GM10266 (cell line): Measurements from ENCODE around the gene CREG1.

Source experiments
- DNase-seq: peaks from one replicate; pipeline ENCODE4 v3.0.0; 2012; ENCODE audit errors: extremely low spot score
- TF ChIP-seq, protein P1 (sequence below): IDR thresholded peaks from 2 replicates; pipeline ENCODE4 v1.5.1; 2012; ENCODE audit warnings: mild to moderate bottlenecking, low read depth; ENCODE audit not compliant: control insufficient read depth, insufficient read depth; ENCODE audit errors: missing control alignments

CREG1 gene

DNA sequence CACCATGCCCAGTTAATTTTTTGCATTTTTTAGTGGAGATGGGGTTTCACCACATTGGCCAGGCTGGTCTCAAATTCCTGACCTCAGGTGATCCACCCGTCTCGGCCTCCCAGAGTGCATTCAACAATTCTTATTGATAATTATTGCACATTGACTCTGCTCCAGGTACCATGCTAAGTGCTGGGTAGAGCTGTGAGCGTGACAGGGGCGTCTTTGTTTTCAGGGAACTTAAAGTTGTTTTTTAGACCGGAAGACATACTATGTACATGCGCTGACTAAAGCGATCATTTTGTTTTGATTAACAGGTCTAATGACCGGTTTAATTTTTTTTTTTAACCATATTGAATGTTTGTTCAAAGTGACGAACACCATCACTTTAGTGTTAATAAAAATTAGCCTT is 39.3 kb downstream of the CREG1 start:
- TF ChIP-seq, protein P1, sequence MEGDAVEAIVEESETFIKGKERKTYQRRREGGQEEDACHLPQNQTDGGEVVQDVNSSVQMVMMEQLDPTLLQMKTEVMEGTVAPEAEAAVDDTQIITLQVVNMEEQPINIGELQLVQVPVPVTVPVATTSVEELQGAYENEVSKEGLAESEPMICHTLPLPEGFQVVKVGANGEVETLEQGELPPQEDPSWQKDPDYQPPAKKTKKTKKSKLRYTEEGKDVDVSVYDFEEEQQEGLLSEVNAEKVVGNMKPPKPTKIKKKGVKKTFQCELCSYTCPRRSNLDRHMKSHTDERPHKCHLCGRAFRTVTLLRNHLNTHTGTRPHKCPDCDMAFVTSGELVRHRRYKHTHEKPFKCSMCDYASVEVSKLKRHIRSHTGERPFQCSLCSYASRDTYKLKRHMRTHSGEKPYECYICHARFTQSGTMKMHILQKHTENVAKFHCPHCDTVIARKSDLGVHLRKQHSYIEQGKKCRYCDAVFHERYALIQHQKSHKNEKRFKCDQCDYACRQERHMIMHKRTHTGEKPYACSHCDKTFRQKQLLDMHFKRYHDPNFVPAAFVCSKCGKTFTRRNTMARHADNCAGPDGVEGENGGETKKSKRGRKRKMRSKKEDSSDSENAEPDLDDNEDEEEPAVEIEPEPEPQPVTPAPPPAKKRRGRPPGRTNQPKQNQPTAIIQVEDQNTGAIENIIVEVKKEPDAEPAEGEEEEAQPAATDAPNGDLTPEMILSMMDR: no peak
- DNase-seq: no peak

DNA sequence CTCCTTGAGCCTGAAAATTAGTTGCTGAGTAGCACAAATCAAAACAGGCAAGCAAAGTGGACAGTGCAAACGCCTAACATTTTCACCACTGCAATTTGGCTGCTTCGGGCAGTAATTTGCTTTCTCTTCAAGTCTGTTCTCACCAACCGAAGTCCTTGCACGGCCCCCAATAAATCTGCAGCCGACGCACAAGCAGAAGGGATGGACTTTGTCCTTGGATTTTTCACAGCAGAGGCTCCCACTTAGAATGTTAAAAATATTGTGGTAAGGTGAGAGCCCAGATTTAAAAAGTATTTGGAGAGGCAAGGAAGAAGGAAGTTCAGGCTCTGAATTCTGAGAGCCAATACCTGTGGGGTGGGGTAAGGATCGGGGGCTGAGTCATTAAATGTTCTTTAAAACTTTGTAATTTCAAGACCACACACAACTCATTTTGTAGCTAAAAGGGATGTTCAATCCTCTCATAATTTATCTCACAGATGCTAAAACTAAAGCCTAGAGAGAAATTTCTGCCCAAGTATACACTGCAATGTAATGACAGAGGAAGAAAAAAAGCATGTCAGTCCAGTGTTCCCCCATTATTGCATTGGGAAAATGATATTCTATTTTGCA is 41.4 kb downstream of the CREG1 start:
- TF ChIP-seq, protein P1: no peak
- no peak for DNase-seq

GRCh38 chr1:167511374-167511986 is 42.1 kb downstream of the CREG1 start:
- TF ChIP-seq, protein P1: no peak
- DNase-seq: no peak

DNA sequence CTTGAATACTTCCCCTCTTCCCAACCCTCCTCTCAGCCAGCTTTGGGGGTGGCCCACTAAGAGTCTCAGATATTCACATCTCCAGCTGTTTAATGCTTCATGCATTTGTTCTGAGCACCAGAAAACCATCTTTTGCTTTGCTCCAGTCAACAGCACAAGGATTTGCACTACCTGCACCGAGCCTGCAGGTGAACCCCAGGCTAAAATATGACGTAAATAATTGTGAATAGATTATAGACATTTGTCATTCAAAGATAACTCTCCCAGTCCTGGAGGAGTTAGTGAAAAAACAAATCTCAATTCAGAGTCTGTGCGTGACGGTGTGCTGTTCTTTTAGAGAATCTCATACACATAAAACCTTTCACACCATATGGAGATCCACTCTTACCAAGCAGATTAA is 42.7 kb downstream of the CREG1 start:
- no peak for DNase-seq
- TF ChIP-seq, protein P1: no peak

GRCh38 chr1:167510244-167510643 is 43.3 kb downstream of the CREG1 start:
- TF ChIP-seq, protein P1: no peak
- DNase-seq: no peak

DNA sequence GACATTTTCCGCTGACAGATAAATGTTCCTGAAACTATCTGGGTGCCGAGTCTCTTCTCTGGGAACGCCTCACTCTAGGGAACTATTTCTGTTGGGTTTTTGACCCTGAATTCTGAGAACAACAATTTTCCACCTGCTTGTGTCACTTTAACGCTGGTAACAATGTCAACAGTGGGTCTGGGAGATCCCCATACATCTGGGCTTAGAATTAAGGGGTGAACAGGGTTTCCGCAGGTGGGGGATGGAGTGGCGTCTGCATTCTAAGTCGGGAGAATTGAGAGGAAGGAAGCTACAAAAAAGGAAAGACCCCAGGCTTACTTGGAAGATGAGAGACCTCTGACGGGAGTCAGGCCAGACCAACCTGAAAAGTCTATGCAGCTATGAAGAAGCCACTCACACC is 44.0 kb downstream of the CREG1 start:
- TF ChIP-seq, protein P1: no peak

DNA sequence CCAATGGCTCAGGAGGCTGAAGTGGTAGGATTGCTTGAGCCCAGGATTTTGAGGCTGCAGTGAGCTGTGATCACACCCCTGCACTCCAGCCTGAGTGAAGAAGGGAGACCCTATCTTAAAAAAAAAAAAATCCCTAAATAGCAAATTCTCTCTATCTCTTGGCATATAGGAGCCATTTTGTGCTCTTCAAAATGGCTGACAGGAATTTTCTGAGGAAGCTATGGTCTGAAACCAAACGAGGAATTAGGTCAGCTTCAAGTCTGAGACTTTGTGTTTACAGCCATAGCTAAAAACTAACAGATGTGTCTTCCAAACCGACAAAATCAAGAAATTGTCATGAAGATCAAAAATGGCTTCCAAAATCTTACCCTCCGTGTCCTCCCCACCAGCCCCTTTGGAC is 45.8 kb downstream of the CREG1 start:
- TF ChIP-seq, protein P1: no peak
- no peak for DNase-seq

More for the DNA sequence above, 44.0 kb downstream of the CREG1 start:
- DNase-seq: no peak
